ENCODE data around the gene C16orf96. TPM values are rescaled to one million over a fixed set of nuclear protein-coding genes. Genes with fewer than 3 reads are reported as not detected.

Gene C16orf96
- total and polyA plus RNA-seq, 4 donors = 0.06 to 0.25 (median 0.08) TPM

DNA sequence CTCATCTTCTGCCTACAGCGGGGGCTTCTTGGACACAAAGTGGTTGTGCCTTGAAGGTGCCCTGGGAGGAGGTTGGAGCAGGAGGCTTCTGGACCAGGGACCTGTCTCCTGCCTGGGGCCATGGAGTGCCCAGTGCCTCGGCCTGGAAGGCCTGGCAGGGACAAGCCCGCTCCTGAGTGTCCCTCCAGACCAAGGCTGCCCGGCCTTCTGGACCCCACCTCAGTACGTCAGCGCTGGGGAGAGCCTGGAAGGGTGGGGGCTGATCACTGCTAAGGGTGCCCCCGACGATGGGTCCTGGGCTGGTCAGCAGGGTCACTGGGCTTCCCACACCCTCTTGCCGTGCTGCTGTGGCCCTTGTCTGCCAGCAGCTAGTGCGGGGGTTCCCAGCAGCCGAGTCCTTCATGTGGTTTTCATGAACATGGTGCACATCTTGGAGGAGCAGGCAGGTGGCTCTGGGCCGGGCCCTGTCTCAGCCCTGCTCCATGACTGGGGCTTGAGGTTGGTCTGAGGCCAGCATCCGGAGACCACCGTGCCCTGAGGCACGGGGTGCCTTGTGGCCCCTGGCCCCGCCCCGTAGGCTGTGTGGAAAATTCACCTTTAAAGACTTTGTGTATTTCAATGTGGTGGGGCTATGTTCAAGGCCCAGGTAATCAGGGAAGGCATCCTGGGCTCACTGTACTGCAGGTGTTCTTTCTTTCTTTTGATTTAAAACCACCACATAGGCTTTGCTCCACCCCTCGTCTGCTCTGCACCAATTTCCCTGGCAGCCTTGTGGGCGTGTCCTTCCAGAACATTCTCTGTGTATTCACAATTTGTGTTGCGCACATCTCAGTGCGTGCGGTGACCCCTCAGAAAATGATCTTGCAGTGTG is 90.9 kb downstream of the C16orf96 start (continued):
- TF ChIP-seq, protein P1, sequence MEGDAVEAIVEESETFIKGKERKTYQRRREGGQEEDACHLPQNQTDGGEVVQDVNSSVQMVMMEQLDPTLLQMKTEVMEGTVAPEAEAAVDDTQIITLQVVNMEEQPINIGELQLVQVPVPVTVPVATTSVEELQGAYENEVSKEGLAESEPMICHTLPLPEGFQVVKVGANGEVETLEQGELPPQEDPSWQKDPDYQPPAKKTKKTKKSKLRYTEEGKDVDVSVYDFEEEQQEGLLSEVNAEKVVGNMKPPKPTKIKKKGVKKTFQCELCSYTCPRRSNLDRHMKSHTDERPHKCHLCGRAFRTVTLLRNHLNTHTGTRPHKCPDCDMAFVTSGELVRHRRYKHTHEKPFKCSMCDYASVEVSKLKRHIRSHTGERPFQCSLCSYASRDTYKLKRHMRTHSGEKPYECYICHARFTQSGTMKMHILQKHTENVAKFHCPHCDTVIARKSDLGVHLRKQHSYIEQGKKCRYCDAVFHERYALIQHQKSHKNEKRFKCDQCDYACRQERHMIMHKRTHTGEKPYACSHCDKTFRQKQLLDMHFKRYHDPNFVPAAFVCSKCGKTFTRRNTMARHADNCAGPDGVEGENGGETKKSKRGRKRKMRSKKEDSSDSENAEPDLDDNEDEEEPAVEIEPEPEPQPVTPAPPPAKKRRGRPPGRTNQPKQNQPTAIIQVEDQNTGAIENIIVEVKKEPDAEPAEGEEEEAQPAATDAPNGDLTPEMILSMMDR (IDR thresholded peaks at IDR 0.05; ENCODE audit: low read depth, low read length, missing input control) = no peak
- no peak for TF ChIP-seq ATF3 (IDR thresholded peaks at IDR 0.05)
- no peak for TF ChIP-seq RAD21 (IDR thresholded peaks at IDR 0.05)
- TF ChIP-seq JUND (IDR thresholded peaks at IDR 0.05) = no peak
- no peak for TF ChIP-seq FOXA1 (IDR thresholded peaks at IDR 0.05)
- no peak for TF ChIP-seq YY1 (IDR thresholded peaks at IDR 0.05)

GRCh38 chr16:4647644-4647980 is 91.5 kb downstream of the C16orf96 start:
- Histone ChIP-seq H3K27ac (ENCODE audit: low read depth in 1 of 2, low read length in 2 of 2) (no peak overlapping the region), H3K9ac (ENCODE audit: low read depth in 1 of 2, low read length in 2 of 2) (no peak overlapping the region), H3K9me3 (ENCODE audit: control insufficient read depth in 4 of 4, low read length in 3 of 4) (no peaks in the 10 kb centered on the region), H3K4me3 (ENCODE audit: low read depth in 1 of 3, low read length in 3 of 3) (no peak overlapping the region), H3K4me1 (ENCODE audit: control insufficient read depth in 4 of 4, insufficient read depth in 4 of 4, low read length in 3 of 4) (peaks cover 3 to 8% (median 6%) of the 10 kb centered on the region in 4 donors), H3K27me3 (ENCODE audit: control insufficient read depth in 4 of 4, insufficient read depth in 4 of 4, low read length in 3 of 4) (no peaks in the 10 kb centered on the region), H3K36me3 (ENCODE audit: control insufficient read depth in 4 of 4, insufficient read depth in 3 of 4, low read depth in 1 of 4, low read length in 3 of 4) (peaks cover 0 to 8% (median 2%) of the 10 kb centered on the region in 4 donors)
- DNase-seq (ENCODE audit: low spot score) = no peak
- WGBS = 99% methylated on average over 8 of the region's 8 CpGs
- TF ChIP-seq RXRA (IDR thresholded peaks at IDR 0.05) (no peak), EGR1 (IDR thresholded peaks at IDR 0.05; ENCODE audit: low read depth in 2 of 2) (no peak), GABPA (IDR thresholded peaks at IDR 0.05 in 1 of 2, conservative IDR thresholded peaks at IDR 0.05 in 1 of 2) (no peak), YY1 (IDR thresholded peaks at IDR 0.05) (no peak), FOXA1 (IDR thresholded peaks at IDR 0.05) (no peak), RAD21 (IDR thresholded peaks at IDR 0.05) (no peak), SP1 (IDR thresholded peaks at IDR 0.05) (no peak), HNF4G (IDR thresholded peaks at IDR 0.05) (no peak), HNF4A (conservative IDR thresholded peaks at IDR 0.05) (no peak), FOXA2 (IDR thresholded peaks at IDR 0.05) (no peak), TAF1 (conservative IDR thresholded peaks at IDR 0.05) (no peak), ATF3 (IDR thresholded peaks at IDR 0.05) (no peak)
- TF ChIP-seq, protein P2, sequence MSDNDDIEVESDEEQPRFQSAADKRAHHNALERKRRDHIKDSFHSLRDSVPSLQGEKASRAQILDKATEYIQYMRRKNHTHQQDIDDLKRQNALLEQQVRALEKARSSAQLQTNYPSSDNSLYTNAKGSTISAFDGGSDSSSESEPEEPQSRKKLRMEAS (IDR thresholded peaks at IDR 0.05) = no peak
- TF ChIP-seq, protein P1 (IDR thresholded peaks at IDR 0.05; ENCODE audit: low read depth, low read length, missing input control) = no peak

Measured in liver (tissue), 9 donors.